Calu3 (cell line): ENCODE data around the gene CEP78. TPM values are rescaled to one million over a fixed set of nuclear protein-coding genes. Genes with fewer than 3 reads are reported as not detected.

Experiments
- BruUV-seq: library from RNA; stranded (reverse); fragments of 400-500 nt; replicated peaks from 2 replicates; lab custom pipeline; 2021; lab: Mats Ljungman, UMichigan
- CTCF ChIA-PET: fragments of 300-600 bp; sonication (Branson Sonifier 250); formaldehyde crosslinking; loops from one replicate; lab custom pipeline; 2022; ENCODE audit warnings: antibody characterized with exemption; lab: Charles Lee
- DNase-seq: peaks from one replicate; pipeline ENCODE4 v3.0.0; 2022
- H3K27ac Mint-ChIP-seq: one replicate; pipeline ENCODE4 v1.8.0; 2022; ENCODE audit warnings: mixed read lengths; ENCODE audit not compliant: unreplicated experiment
- H3K27me3 Mint-ChIP-seq: one replicate; pipeline ENCODE4 v1.8.0; 2022; ENCODE audit warnings: mixed read lengths; ENCODE audit not compliant: unreplicated experiment
- H3K36me3 Mint-ChIP-seq: one replicate; pipeline ENCODE4 v1.8.0; 2022; ENCODE audit warnings: mild to moderate bottlenecking, moderate library complexity, mixed read lengths; ENCODE audit not compliant: insufficient read depth, unreplicated experiment
- H3K4me1 Mint-ChIP-seq: one replicate; pipeline ENCODE4 v1.8.0; 2022; ENCODE audit warnings: mild to moderate bottlenecking, low read depth, mixed read lengths; ENCODE audit not compliant: unreplicated experiment
- H3K4me3 Mint-ChIP-seq: one replicate; pipeline ENCODE4 v1.8.0; 2022; ENCODE audit warnings: mild to moderate bottlenecking, low read depth, moderate library complexity, mixed read lengths; ENCODE audit not compliant: unreplicated experiment
- H3K9me3 Mint-ChIP-seq: one replicate; pipeline ENCODE4 v1.8.0; 2022; ENCODE audit warnings: low read depth, mixed read lengths; ENCODE audit not compliant: unreplicated experiment
- intact Hi-C: fragments of 100-400 bp; cut with micrococcal nuclease; formaldehyde crosslinking; loops from one replicate; pipeline ENCODE4 v1.10.0; 2022; ENCODE audit not compliant: unreplicated experiment
- total RNA-seq: library from RNA; stranded (reverse); gene quantifications from 2 replicates; pipeline ENCODE4 v1.2.3, GENCODE V29; 2022
- TF ChIP-seq, protein P1 (sequence below): fragments of 200-600 bp; IDR thresholded peaks from one replicate; pipeline ENCODE4 v1.8.0; 2022; ENCODE audit warnings: antibody characterized with exemption; ENCODE audit not compliant: unreplicated experiment

CEP78 gene
- total RNA-seq, 1 experiment from 2014 or later, result 20.8 TPM

GRCh38 chr9:78320030-78320693, 84.3 kb downstream of the CEP78 start:
- TF ChIP-seq, protein P1, sequence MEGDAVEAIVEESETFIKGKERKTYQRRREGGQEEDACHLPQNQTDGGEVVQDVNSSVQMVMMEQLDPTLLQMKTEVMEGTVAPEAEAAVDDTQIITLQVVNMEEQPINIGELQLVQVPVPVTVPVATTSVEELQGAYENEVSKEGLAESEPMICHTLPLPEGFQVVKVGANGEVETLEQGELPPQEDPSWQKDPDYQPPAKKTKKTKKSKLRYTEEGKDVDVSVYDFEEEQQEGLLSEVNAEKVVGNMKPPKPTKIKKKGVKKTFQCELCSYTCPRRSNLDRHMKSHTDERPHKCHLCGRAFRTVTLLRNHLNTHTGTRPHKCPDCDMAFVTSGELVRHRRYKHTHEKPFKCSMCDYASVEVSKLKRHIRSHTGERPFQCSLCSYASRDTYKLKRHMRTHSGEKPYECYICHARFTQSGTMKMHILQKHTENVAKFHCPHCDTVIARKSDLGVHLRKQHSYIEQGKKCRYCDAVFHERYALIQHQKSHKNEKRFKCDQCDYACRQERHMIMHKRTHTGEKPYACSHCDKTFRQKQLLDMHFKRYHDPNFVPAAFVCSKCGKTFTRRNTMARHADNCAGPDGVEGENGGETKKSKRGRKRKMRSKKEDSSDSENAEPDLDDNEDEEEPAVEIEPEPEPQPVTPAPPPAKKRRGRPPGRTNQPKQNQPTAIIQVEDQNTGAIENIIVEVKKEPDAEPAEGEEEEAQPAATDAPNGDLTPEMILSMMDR, result no peak
- peaks cover 56% of the 10 kb centered on the region for H3K36me3 Mint-ChIP-seq
- intact Hi-C loops, result no loop called here
- H3K9me3 Mint-ChIP-seq, result no peaks in the 10 kb centered on the region
- DNase-seq, result no peak
- CTCF ChIA-PET, result no interaction called here
- H3K27ac Mint-ChIP-seq, result peak overlapping the region; percentile 53
- no peak overlapping the region for H3K4me3 Mint-ChIP-seq
- no peaks in the 10 kb centered on the region for H3K4me1 Mint-ChIP-seq
- no TSS peak for BruUV-seq
- H3K27me3 Mint-ChIP-seq, result no peaks in the 10 kb centered on the region

- H3K27me3 Mint-ChIP-seq, result no peaks in the 10 kb centered on the region
- peaks cover 65% of the 10 kb centered on the region for H3K36me3 Mint-ChIP-seq
- no peak overlapping the region for H3K27ac Mint-ChIP-seq
- H3K4me1 Mint-ChIP-seq, result no peaks in the 10 kb centered on the region
- intact Hi-C loops, result no loop called here
- TF ChIP-seq, protein P1, result no peak
- H3K4me3 Mint-ChIP-seq, result no peak overlapping the region
- no peaks in the 10 kb centered on the region for H3K9me3 Mint-ChIP-seq
- no peak for DNase-seq
- CTCF ChIA-PET, result no interaction called here
- no TSS peak for BruUV-seq
Measured at GRCh38 chr9:78320875-78321496, 85.1 kb downstream of the CEP78 start.

DNA sequence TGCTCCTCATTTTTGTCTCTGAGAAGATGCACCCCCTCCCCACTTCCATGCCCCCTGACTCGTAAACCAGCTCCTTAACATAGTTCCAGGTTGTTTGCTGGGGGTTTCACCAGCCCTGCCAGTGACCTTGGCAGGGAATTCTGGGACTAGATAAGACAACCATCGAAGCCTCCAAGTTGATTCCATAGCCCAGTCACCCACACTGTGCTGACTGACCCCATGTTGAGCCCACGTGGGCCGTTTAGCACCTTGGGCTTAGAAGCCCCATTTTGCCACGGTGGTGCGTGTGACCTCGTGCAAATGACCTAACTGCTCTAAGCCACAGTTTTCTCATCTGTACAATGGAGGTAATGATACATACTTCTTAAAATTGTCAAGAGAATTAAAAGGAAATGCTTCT, 85.6 kb downstream of the CEP78 start:
- H3K36me3 Mint-ChIP-seq, result peaks cover 65% of the 10 kb centered on the region
- TF ChIP-seq, protein P1, result no peak
- H3K27ac Mint-ChIP-seq, result no peak overlapping the region
- H3K27me3 Mint-ChIP-seq, result no peaks in the 10 kb centered on the region
- BruUV-seq, result no TSS peak
- CTCF ChIA-PET, result no interaction called here
- no peaks in the 10 kb centered on the region for H3K9me3 Mint-ChIP-seq
- intact Hi-C loops, result no loop called here
- H3K4me3 Mint-ChIP-seq, result no peak overlapping the region
- H3K4me1 Mint-ChIP-seq, result no peaks in the 10 kb centered on the region
- DNase-seq, result no peak

GRCh38 chr9:78324068-78324650, 88.3 kb downstream of the CEP78 start:
- Mint-ChIP-seq H3K36me3 (peaks cover 52% of the 10 kb centered on the region), H3K27ac (no peak overlapping the region), H3K4me3 (no peak overlapping the region), H3K27me3 (no peaks in the 10 kb centered on the region), H3K4me1 (no peaks in the 10 kb centered on the region), H3K9me3 (no peaks in the 10 kb centered on the region)
- BruUV-seq, result no TSS peak
- CTCF ChIA-PET, result no interaction called here
- intact Hi-C loops, result no loop called here
- no peak for DNase-seq
- TF ChIP-seq, protein P1, result no peak
